ENCODE results near the gene DNAH2. TPM values are rescaled to one million over a fixed set of nuclear protein-coding genes. Genes with fewer than 3 reads are reported as not detected.

DNAH2 gene
- total and polyA plus RNA-seq, 2 of the 13 experiments (the other 11 are each of a cell fraction or from before 2014, with no cell fraction given), result not detected

DNA sequence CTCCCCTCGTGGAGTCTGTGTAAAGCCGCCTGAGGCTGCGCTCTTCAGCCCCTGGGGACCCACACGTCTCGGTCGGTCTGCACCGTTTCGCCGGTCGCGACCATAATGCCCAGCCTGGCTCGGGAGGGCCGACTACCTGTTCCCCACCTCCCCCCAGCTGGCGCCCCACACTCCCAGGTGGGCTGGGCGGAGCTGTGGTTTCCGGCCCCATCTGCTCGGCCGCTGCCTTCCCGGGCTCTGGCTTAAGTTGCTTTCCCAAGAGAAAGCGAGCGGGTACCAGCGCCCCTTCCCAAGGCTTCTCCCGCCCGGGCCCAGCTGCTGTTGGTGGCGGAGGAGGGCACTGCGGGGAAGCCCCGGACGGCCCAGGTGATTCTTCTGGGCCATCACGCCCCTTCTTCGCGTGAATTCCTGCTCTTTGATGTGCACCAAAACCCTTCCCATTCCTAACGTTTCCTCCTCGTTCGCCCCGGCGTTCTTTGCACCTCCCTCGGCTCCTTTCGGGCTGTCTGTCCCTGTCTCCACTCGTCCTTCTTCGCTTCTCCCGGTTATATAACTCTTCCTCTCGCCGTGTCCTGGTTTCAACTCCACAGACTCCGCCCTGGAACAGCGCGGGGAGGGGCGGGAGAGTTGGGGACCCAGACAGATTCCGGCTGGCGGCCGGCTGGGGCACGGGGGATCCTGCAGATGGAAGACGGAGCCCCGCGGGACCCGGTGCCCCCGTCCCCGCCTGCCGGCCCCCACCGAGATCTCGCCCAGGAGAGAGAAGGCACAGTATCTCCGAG lies 118.5 kb downstream of the DNAH2 start (continued):
- TF ChIP-seq NKX3-1 (CRISPR knock-in tag; IDR thresholded peaks at IDR 0.05) (peak; percentile 39; the same call in 1 of the 2 replicates), ZNF235 (CRISPR knock-in tag; IDR thresholded peaks at IDR 0.05; ENCODE audit: borderline replicate concordance) (no peak; the same call in 1 of the 2 replicates), ZNF543 (CRISPR knock-in tag; IDR thresholded peaks at IDR 0.05) (peak; percentile 59; the same call in 1 of the 2 replicates), BRCA1 (CRISPR knock-in tag; IDR thresholded peaks at IDR 0.05) (0 out of 2 replicates have a peak, but pooled peaks have one; percentile 49), ZBTB14 (CRISPR knock-in tag; IDR thresholded peaks at IDR 0.05) (peak; percentile 34; the same call in 1 of the 2 replicates), ZNF567 (CRISPR knock-in tag; IDR thresholded peaks at IDR 0.05; ENCODE audit: borderline replicate concordance) (peak; percentile 43; the same call in 1 of the 2 replicates), ATF1 (CRISPR knock-in tag; IDR thresholded peaks at IDR 0.05) (no peak), MXD4 (CRISPR knock-in tag; IDR thresholded peaks at IDR 0.05) (no peak), HOXA9 (CRISPR knock-in tag; IDR thresholded peaks at IDR 0.05; ENCODE audit: borderline replicate concordance) (0 out of 2 replicates have a peak, but pooled peaks have one; percentile 7), ZNF614 (CRISPR knock-in tag; IDR thresholded peaks at IDR 0.05; ENCODE audit: borderline replicate concordance) (no peak), ZNF772 (CRISPR knock-in tag; IDR thresholded peaks at IDR 0.05) (no peak), ZFX (CRISPR knock-in tag; IDR thresholded peaks at IDR 0.05; ENCODE audit: low read depth) (peak; percentile 40; the same call in 1 of the 2 replicates), RCOR2 (CRISPR knock-in tag; IDR thresholded peaks at IDR 0.05) (no peak)
- TF ChIP-seq, protein P1, sequence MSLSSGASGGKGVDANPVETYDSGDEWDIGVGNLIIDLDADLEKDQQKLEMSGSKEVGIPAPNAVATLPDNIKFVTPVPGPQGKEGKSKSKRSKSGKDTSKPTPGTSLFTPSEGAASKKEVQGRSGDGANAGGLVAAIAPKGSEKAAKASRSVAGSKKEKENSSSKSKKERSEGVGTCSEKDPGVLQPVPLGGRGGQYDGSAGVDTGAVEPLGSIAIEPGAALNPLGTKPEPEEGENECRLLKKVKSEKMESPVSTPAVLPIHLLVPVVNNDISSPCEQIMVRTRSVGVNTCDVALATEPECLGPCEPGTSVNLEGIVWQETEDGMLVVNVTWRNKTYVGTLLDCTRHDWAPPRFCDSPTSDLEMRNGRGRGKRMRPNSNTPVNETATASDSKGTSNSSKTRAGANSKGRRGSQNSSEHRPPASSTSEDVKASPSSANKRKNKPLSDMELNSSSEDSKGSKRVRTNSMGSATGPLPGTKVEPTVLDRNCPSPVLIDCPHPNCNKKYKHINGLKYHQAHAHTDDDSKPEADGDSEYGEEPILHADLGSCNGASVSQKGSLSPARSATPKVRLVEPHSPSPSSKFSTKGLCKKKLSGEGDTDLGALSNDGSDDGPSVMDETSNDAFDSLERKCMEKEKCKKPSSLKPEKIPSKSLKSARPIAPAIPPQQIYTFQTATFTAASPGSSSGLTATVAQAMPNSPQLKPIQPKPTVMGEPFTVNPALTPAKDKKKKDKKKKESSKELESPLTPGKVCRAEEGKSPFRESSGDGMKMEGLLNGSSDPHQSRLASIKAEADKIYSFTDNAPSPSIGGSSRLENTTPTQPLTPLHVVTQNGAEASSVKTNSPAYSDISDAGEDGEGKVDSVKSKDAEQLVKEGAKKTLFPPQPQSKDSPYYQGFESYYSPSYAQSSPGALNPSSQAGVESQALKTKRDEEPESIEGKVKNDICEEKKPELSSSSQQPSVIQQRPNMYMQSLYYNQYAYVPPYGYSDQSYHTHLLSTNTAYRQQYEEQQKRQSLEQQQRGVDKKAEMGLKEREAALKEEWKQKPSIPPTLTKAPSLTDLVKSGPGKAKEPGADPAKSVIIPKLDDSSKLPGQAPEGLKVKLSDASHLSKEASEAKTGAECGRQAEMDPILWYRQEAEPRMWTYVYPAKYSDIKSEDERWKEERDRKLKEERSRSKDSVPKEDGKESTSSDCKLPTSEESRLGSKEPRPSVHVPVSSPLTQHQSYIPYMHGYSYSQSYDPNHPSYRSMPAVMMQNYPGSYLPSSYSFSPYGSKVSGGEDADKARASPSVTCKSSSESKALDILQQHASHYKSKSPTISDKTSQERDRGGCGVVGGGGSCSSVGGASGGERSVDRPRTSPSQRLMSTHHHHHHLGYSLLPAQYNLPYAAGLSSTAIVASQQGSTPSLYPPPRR (CRISPR knock-in tag; IDR thresholded peaks at IDR 0.05; ENCODE audit: borderline replicate concordance), result no peak
- TF ChIP-seq, protein P2, sequence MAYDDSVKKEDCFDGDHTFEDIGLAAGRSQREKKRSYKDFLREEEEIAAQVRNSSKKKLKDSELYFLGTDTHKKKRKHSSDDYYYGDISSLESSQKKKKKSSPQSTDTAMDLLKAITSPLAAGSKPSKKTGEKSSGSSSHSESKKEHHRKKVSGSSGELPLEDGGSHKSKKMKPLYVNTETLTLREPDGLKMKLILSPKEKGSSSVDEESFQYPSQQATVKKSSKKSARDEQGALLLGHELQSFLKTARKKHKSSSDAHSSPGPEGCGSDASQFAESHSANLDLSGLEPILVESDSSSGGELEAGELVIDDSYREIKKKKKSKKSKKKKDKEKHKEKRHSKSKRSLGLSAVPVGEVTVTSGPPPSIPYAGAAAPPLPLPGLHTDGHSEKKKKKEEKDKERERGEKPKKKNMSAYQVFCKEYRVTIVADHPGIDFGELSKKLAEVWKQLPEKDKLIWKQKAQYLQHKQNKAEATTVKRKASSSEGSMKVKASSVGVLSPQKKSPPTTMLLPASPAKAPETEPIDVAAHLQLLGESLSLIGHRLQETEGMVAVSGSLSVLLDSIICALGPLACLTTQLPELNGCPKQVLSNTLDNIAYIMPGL (CRISPR knock-in tag; IDR thresholded peaks at IDR 0.05; ENCODE audit: borderline replicate concordance in 1 of 2, low read depth in 1 of 2), result peak in 1 of 2 experiments; percentile 57; a peak in 2 of 4 replicates
- TF ChIP-seq, protein P3, sequence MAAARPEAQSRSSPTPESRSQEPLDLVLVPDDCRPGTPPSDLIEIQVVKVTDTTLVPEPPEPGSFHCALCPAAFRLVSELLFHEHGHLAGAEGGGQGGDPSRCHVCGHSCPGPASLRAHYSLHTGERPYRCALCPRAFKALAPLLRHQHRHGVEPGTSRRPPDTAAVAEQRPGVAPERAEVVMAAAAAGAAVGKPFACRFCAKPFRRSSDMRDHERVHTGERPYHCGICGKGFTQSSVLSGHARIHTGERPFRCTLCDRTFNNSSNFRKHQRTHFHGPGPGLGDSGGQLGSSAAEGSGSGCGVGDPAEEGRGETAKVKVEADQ (CRISPR knock-in tag; IDR thresholded peaks at IDR 0.05; ENCODE audit: borderline replicate concordance), result peak; percentile 17; the same call in 1 of the 2 replicates
- TF ChIP-seq, protein P4, sequence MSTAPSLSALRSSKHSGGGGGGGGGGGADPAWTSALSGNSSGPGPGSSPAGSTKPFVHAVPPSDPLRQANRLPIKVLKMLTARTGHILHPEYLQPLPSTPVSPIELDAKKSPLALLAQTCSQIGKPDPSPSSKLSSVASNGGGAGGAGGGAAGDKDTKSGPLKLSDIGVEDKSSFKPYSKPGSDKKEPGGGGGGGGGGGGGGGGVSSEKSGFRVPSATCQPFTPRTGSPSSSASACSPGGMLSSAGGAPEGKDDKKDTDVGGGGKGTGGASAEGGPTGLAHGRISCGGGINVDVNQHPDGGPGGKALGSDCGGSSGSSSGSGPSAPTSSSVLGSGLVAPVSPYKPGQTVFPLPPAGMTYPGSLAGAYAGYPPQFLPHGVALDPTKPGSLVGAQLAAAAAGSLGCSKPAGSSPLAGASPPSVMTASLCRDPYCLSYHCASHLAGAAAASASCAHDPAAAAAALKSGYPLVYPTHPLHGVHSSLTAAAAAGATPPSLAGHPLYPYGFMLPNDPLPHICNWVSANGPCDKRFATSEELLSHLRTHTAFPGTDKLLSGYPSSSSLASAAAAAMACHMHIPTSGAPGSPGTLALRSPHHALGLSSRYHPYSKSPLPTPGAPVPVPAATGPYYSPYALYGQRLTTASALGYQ (CRISPR knock-in tag; IDR thresholded peaks at IDR 0.05), result peak; percentile 52; the same call in 1 of the 2 replicates
